Measurements from ENCODE around the gene PIGU.

PIGU gene

DNA sequence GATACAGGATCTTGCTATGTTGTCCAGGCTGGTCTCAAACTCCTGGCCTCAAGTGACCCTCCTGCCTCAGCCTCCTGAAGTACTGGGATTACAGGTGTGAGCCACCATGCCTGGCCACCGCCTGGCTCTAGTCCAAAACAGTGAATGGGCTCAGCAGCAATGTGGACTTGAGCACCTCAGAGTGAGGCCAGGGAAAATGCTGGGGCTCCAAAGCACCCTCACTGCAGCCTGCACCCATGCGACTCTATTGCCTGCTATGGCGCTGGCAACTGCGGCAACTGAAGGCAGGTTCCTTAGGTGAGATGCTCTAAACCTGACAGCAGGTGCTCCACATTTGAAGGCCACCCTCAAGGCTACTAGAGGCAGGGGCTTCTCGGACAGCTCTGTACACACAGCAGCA lies 91.9 kb downstream of the PIGU start:
- TF ChIP-seq ZFX (IDR thresholded peaks at IDR 0.05; ENCODE audit: borderline replicate concordance) = no peak
- TF ChIP-seq, protein P1, sequence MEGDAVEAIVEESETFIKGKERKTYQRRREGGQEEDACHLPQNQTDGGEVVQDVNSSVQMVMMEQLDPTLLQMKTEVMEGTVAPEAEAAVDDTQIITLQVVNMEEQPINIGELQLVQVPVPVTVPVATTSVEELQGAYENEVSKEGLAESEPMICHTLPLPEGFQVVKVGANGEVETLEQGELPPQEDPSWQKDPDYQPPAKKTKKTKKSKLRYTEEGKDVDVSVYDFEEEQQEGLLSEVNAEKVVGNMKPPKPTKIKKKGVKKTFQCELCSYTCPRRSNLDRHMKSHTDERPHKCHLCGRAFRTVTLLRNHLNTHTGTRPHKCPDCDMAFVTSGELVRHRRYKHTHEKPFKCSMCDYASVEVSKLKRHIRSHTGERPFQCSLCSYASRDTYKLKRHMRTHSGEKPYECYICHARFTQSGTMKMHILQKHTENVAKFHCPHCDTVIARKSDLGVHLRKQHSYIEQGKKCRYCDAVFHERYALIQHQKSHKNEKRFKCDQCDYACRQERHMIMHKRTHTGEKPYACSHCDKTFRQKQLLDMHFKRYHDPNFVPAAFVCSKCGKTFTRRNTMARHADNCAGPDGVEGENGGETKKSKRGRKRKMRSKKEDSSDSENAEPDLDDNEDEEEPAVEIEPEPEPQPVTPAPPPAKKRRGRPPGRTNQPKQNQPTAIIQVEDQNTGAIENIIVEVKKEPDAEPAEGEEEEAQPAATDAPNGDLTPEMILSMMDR (IDR thresholded peaks at IDR 0.05) = no peak
- no peak overlapping the region for H3K27ac ChIP-seq

DNA sequence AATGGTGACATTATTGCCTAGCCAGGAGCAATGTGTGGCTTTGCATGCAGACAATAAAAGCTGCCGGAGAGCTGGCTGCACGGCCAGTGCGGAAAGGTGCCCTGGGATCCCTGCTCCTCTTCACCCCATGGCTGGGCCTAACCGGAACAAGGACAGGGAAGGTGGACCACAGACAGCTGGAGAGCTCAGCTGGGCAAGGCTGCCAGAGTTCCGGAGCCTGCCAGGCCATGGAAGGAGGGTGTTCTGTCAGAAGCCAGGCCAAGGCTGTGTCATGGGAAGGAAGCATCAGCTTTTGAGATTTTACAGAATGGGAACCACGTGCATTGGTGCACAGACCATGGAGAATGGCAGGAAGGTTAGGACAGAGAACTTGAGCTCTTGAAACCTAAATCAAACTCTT lies 93.3 kb downstream of the PIGU start:
- TF ChIP-seq ZFX (IDR thresholded peaks at IDR 0.05; ENCODE audit: borderline replicate concordance) = no peak
- H3K27ac ChIP-seq = no peak overlapping the region

DNA sequence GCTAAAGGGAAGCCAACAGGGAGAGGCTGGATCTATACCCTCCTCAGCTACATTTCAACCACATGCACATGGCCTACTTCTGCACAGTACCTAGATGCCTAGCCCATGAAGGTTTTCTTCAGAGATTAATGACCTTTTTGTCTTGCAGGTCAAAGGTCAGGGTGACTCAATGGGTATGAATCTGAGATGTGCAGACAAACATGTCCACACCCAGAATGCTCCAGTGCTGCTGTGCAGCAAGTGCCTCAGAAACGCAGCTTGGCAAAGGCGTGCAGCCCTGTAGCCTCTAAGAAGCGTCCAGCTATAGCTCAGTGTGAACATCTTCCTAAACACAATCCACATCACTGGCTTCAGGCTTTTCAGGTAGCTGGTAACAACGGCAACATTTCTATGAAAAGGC lies 94.0 kb downstream of the PIGU start:
- TF ChIP-seq, protein P1 (IDR thresholded peaks at IDR 0.05) = no peak
- TF ChIP-seq ZFX (IDR thresholded peaks at IDR 0.05; ENCODE audit: borderline replicate concordance) = no peak
- H3K27ac ChIP-seq = no peak overlapping the region

DNA sequence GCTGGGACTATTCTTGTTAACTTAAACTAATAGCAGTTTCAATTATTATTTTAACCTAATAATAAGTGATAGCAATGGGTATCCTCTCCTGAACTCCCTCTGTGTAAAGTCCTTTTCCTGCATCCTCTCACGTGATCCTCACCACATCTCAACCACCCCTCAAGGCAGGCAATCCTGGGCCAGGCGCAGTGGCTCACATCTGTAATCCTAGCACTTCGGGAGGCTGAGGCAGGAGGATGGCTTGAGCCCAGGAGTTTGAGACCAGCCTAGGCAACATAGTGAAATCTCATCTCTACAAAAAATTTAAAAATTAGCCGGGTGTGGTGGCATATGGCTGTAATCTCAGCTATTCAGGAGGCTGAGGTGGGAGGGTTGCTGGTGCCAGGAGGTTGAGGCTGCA lies 94.7 kb downstream of the PIGU start:
- no peak for TF ChIP-seq ZFX (IDR thresholded peaks at IDR 0.05; ENCODE audit: borderline replicate concordance)
- TF ChIP-seq, protein P1 (IDR thresholded peaks at IDR 0.05) = no peak
- no peak overlapping the region for H3K27ac ChIP-seq

DNA sequence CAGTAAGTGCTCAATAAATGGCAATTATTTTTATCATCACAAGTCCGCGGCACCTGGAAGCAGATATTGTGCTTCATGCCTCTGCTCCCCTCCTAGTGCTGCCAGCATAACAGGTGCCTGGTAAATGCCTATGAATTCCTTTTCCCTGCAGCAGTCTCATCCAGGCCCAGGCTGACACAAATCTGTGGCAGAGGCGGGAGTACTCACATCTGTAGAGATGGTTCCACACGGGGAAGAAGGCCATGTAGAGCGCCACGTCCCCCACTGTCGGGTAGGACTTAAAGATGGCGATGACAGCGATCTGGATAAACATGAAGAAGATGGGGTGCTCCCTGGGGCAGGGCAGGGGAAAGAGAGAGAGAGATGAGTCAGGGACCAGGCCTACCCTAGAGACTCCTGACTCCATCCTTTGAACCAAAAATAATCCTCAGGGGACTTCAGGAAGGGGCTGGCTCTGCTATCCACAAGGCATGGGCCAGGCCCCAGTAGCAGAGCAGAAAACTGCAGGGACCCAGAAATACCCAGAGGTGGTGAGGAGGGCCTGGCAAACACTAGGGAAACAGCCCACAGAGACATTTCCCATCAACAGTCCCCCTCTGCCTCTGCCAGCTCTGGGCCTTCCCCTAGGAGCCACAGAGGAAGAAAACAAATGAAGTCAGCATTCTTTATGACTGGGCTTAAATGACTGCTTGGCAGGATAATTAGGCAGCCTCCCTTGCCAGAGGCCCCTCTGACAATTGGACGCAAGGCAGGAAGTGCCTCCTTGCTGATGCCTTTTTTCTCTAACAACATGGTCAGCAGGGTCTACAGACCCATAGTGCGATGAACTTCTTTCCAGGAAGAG lies 95.3 kb downstream of the PIGU start:
- TF ChIP-seq ZFX (IDR thresholded peaks at IDR 0.05; ENCODE audit: borderline replicate concordance) = no peak
- TF ChIP-seq, protein P1 (IDR thresholded peaks at IDR 0.05) = no peak
- no peak overlapping the region for H3K27ac ChIP-seq

DNA sequence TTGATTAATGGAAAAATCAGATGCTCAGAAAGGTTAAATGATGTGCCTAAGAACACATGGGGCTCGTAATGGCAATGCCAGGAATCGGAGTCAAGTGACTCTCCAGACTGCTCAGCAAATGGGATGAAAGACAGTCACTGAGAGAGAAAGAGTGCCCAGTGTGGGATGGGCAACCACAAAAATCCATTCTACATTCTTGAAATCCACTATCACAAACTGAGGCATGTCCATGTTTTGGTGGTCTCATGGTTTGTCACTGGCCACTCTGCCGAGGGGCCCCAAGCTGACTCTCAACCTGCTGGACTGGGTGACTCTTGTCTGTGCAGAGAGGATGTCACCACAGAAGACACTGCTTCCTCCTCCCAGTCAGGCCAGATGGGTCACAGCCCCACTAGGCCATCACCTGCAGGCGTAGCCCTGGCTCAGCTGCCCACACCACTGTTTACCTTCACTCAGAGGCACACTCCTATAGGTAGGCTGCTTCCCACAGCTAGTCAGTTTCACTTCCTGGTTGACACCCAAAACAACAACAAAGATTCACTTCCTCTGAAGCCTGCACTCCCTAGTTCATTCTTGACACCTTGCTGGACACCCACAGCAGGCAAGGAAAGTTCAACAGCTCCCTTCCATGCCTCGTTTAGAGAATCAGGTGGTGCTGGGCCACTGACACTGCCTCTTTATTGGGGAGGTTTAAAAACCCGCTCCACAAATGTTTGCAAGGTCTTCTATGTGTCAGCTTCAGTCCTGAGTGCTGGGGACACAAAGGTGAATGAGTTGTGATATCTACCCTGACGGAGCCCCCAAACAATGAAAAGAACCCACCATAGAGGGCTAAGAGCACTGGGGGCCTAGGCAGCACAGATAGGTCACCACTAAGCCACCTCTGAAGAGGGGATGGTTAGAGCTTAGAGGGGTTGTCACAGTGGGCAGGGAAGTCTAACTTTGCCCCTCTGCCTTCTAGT lies 96.6 kb downstream of the PIGU start:
- H3K27ac ChIP-seq = no peak overlapping the region
- no peak for TF ChIP-seq ZFX (IDR thresholded peaks at IDR 0.05; ENCODE audit: borderline replicate concordance)
- TF ChIP-seq, protein P1 (IDR thresholded peaks at IDR 0.05) = no peak

DNA sequence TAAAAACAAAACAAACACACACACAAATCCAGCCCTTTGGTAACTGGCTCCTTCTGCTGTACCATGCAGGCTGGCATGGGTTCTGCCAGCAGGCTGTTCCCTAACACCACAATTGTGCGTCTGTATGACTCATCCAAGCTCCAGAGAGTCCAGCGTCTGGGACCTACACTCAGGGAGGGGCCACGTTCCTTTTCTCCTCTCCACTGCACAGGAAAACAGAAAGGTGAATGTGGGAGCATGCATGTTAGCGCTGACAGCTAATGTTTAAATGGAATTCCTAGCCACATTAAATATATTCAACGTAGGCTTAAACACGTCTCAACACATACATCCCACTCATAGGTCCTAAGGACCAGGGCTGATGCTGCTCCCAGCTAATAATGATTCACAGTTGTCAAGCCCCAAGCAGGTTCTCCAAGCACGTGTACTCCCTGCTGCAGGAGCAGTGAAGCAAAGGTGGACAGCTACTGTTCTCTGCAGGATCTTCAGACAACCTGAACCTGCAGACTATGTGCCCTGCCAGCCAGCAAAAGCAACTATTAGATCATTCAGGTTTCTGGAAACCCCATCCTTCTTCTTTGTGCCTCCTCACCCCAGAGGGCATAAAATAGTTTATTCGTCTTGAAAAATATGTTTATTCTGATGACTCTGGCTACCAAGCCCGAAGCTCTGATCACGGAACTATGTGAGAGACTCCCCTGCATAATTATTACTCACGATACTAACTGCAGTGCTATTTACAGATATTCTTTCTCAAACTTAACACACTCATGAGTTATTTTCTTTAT lies 97.5 kb downstream of the PIGU start:
- H3K27ac ChIP-seq = no peak overlapping the region
- no peak for TF ChIP-seq ZFX (IDR thresholded peaks at IDR 0.05; ENCODE audit: borderline replicate concordance)
- TF ChIP-seq, protein P1 (IDR thresholded peaks at IDR 0.05) = no peak
